ENCODE measurements around the gene GPATCH8.

The GPATCH8 gene

DNA sequence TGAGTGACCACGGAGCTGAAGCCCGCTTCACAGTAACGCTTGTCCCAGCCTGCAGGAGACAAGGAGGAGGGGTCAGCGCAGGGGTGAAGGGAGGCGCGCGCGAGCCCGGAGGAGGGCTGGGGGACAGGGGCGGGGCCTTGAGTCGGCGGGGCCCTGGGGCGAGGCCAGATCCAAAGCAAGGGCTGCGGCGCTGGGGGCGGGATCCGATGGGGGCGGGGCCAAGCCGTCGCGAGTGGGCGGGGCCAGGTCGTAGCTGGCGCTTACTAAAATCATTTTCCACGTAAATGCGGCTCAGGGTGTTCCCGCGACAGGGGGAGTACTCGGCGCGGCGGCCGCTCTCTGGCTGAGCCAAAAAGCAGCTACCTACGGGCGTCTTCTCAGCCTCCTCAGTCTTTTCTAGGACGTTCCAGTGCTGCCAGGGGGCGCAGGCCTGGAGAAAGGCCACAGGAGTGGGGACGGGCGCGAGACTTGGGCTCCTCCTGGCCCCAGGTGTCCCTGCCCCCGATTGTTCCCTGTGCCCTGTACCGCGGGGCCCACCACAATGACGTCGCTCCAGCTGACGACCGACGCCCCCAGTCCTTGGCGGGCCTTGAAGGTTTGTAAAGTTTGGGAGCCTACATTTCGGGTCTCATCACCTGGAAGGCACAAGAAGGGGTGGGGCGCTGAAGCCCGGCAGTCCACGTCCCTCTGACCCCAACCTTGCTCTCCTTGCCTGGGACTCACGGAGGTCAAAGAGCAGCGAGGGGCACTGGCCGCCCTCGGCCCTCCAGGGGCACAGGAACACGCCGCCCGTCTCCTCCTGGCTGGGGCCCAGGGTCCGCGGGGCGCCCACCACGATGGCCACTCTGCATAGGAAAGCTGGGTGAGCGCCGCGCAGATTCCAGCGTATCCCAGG lies 117.7 kb downstream of the GPATCH8 start:
- TF ChIP-seq, protein P1, sequence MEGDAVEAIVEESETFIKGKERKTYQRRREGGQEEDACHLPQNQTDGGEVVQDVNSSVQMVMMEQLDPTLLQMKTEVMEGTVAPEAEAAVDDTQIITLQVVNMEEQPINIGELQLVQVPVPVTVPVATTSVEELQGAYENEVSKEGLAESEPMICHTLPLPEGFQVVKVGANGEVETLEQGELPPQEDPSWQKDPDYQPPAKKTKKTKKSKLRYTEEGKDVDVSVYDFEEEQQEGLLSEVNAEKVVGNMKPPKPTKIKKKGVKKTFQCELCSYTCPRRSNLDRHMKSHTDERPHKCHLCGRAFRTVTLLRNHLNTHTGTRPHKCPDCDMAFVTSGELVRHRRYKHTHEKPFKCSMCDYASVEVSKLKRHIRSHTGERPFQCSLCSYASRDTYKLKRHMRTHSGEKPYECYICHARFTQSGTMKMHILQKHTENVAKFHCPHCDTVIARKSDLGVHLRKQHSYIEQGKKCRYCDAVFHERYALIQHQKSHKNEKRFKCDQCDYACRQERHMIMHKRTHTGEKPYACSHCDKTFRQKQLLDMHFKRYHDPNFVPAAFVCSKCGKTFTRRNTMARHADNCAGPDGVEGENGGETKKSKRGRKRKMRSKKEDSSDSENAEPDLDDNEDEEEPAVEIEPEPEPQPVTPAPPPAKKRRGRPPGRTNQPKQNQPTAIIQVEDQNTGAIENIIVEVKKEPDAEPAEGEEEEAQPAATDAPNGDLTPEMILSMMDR (conservative IDR thresholded peaks at IDR 0.05; ENCODE audit: low read depth, low read length), result peak; percentile 37
- DNase-seq (ENCODE audit: low read depth), result peak; percentile 64
- peak overlapping the region; percentile 61 for H3K4me3 ChIP-seq (ENCODE audit: low read depth, low read length)

DNA sequence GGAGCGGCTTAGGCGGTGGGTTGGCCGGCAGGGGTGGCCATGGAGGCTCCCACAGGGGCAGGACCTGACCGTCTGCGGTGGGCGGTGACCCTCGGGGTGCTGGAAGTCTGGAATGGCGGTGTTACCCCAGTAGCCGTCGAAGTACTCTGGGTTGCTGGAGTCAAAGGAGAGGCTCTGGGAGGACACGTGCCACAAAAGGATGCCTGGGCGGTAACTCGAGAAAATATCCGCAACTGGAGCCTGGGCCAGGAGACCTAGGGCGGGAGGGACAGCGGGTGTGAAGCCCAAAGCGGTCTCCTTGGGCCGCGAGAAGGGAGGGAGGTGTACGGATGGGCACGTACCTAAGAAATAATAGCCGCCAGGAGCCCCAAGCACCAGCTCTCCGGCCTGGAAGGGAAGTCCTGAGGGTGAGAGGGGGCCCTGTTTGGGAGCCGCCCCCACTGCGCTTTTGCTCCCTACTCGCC lies 118.4 kb downstream of the GPATCH8 start:
- no peak for DNase-seq (ENCODE audit: low read depth)
- TF ChIP-seq, protein P1 (conservative IDR thresholded peaks at IDR 0.05; ENCODE audit: low read depth, low read length), result no peak
- H3K4me3 ChIP-seq (ENCODE audit: low read depth, low read length), result peak overlapping the region; percentile 61

GRCh38 chr17:44384281-44384822 lies 118.9 kb downstream of the GPATCH8 start:
- TF ChIP-seq, protein P1 (conservative IDR thresholded peaks at IDR 0.05; ENCODE audit: low read depth, low read length), result no peak
- H3K4me3 ChIP-seq (ENCODE audit: low read depth, low read length), result no peak overlapping the region
- no peak for DNase-seq (ENCODE audit: low read depth)

- no peak for DNase-seq (ENCODE audit: low read depth)
- H3K4me3 ChIP-seq (ENCODE audit: low read depth, low read length), result no peak overlapping the region
- TF ChIP-seq, protein P1 (conservative IDR thresholded peaks at IDR 0.05; ENCODE audit: low read depth, low read length), result no peak
Observed at GRCh38 chr17:44383861-44384260, 119.3 kb downstream of the GPATCH8 start.

- TF ChIP-seq, protein P1 (conservative IDR thresholded peaks at IDR 0.05; ENCODE audit: low read depth, low read length), result no peak
- H3K4me3 ChIP-seq (ENCODE audit: low read depth, low read length), result no peak overlapping the region
- DNase-seq (ENCODE audit: low read depth), result no peak
Observed at GRCh38 chr17:44383363-44383762, 119.8 kb downstream of the GPATCH8 start.

DNA sequence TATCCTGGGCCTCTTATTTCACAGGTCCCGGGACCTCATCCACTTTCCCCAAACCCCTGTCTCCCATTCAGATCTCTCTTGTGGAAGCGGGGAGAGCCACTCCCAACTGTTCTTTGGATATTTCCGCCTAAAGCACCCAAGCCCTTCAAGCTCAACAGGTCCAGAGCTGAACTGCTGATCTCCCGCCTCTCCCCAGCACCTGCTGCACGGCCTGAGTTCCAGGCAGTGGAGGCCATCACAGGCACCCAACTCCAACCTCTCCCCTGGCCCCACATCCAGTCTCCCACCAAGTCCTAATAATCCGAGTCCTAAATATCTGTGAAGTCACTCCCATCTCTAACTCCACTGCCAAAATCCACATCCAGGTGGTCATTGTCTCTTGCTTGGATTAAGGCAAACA lies 120.3 kb downstream of the GPATCH8 start:
- TF ChIP-seq, protein P1 (conservative IDR thresholded peaks at IDR 0.05; ENCODE audit: low read depth, low read length), result no peak
- DNase-seq (ENCODE audit: low read depth), result no peak

More for the DNA sequence above, 120.3 kb downstream of the GPATCH8 start:
- H3K4me3 ChIP-seq (ENCODE audit: low read depth, low read length), result no peak overlapping the region

All from choroid plexus epithelial cell (primary cell).